Putamen (tissue), 1 donor: Measurements from ENCODE around the gene CCL18.
"Not testable (repeated sequence)": the region's sequence is repeated elsewhere in the genome, so short reads cannot be mapped to it uniquely, and the experiment has no call there.

Source experiments
- DNase-seq: peaks from one replicate; pipeline ENCODE4 v3.0.0-alpha.2; 2016; ENCODE audit warnings: low spot score

CCL18 gene

DNA sequence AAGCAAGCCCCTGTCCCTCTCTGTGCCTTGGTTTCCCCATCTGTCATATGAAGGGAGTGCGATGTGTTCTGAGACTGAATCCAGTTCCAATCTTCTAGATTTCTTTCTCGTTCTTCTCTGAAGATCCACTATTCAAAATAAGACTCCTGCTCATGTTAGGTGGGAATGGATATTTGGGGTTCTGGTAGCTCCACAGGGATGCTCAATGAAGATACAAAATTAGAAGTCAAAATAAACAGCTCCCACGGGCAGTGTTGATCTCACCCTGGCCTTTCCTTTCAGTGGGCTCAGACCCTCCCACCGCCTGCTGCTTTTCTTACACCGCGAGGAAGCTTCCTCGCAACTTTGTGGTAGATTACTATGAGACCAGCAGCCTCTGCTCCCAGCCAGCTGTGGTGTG lies 40.2 kb downstream of the CCL18 start:
- DNase-seq: not testable (repeated sequence)

DNA sequence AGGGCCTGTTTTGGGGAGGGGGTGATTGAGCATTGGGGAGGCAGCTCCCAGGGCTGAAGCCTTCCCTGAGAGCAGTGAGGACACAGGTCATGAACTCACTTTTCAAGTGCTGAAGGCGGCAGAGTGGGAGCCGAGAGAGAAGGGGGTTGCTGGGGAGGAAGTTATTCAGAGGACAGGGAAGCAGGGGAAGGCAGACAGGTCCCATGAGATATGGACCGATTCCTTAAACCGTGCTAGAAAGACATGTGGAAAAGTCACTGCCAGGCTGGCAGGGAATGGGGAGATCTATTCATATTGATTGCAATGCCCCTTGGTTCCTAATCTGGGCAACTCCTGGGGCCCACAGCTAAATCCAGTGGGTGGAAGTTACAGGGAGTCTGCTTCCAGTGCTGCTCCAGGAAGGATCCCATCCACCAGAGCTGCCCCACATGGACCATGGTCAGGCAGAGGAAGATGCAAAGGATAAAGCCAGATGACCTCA lies 40.7 kb downstream of the CCL18 start:
- no peak for DNase-seq

DNA sequence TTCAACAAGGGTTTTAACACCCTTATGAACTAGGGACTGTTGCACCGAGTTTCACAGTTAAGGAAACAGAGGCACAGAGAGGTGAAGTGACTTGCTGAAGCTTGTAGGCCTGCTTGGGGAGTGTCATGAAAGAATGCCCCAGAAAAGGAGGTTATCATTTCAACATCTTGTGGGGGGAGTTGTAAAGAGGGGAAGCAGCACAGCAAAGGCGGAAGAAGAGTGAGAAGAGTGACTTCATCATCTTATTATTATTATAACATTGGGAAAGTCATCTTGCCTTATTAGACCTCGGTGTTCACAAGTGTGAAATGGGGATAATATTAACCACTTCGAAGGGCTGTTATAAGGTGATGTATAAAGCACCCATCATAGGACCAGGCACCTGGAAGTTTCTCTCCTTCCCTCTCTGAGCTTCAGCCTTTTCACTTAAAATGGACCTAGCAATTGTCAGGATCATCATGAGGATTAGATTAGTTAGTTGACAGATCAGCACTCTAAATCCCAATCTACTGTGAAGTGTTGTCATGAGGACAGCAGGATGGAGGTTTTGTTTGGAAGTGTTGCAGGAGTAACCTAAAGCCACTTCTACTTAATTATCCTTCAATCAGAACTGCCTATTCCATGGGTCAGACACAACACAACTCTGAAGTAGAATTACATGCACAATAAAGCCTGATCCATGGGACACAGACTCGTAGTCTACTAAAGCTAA lies 41.9 kb downstream of the CCL18 start:
- no peak for DNase-seq

DNA sequence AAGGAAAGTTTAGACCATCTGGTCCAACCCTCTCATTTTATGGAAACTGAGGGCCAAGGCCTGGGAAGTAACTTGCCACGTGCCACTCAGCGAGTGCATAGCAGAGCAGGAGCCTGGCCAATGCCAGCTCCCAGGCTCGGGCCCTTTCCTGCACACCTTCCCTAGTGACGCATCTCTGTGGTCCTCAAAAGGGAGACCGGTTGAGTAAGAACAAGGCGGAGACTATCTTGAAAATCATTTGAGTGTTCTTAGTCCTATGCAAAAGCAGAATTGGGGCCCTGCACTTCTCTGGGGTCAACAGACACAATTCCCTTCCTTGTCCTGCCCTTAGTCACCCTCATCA lies 42.4 kb downstream of the CCL18 start:
- DNase-seq: no peak

DNA sequence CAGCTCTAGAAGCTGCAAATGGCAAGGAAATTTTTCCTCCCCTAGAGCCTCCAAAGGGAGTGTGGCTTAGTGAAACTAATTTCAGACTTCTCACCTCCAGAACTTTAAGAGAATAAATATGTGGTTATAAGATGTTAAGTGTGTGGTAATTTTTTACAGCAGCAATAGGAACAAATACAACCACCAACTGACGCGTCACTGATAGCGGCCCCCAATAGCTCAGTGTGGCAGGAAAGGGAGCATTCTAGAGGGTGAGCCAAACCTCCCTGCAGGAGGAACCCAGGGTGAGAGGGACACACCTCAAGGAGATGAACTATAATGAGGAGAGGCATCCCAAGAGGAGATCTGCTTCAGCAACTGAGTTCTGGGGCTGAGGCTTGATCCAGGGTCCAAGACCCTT lies 43.6 kb downstream of the CCL18 start:
- no peak for DNase-seq

DNA sequence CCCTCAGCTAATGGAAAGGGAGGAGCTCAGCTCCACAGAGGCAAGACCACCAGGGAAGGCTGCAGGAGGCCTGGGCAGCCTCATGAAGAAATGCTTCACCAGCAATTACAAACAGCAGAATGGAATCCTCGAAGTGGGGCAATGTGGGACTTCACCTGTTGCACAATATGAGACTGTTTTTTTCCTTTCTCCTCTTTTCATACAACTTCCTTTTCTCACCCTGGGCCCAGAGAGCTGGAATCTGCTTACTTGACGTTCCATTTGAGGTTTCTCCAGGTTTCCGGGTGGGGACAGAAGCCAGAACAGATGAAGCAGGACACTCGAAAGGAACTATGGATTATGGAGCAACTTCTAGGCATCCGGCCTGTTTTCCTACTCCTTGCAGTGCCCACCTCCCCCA lies 44.2 kb downstream of the CCL18 start:
- not testable (repeated sequence) for DNase-seq

DNA sequence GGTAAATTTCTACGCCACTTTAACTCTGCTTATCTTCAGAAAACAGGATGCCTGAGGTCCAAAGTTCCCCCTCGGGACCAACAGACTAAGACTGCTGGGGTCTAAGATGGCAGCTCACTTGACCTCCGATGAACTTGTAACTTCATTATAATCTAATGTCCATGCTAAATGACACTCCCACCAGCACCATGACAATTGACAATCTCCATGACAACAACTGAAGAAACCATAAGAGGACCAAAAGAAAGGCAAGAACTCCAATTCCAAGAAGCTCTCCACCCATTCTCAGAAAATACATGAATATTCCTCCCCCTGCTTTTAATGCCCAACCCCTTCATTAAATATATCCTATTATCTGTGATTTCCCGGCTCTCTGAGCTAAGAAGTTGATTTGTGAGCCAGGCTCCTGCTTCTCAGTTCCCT lies 47.0 kb downstream of the CCL18 start:
- DNase-seq: no peak

DNA sequence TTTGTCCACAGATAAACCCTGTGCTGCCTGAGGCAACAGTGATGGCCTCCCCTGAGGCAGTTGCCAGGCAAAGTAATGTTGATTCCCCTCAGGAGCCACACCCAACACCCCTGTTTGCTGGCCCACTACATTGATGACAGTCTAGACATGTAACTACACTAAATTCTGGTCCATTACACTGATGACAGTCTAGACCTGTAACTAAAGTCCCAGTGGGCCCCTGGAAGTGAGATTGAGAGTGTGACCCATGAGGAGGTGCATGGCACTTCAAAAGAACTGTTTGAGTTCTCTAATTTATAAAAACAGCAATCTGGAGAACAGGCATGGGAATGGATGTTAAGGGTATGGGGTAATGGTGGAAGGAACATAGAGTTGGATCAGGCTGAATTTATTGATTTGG lies 48.5 kb downstream of the CCL18 start:
- no peak for DNase-seq

DNA sequence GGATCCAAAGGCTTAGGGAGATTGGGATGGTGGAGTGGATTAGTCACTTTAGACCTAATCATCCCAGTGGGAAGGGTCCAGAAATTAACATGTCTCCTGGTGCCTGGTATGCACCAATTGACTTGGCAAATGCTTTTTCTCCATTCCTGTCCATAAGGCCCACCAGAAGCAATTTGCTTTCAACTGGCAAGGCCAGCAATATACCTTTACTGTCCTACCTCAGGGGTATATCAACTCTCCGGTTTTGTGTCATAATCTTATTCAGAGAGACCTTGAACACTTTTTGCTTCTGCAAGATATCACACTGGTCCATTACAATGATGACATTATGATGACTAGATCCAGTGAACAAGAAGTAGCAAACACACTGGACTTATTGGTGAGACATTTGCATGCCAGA lies 49.1 kb downstream of the CCL18 start:
- not testable (repeated sequence) for DNase-seq

DNA sequence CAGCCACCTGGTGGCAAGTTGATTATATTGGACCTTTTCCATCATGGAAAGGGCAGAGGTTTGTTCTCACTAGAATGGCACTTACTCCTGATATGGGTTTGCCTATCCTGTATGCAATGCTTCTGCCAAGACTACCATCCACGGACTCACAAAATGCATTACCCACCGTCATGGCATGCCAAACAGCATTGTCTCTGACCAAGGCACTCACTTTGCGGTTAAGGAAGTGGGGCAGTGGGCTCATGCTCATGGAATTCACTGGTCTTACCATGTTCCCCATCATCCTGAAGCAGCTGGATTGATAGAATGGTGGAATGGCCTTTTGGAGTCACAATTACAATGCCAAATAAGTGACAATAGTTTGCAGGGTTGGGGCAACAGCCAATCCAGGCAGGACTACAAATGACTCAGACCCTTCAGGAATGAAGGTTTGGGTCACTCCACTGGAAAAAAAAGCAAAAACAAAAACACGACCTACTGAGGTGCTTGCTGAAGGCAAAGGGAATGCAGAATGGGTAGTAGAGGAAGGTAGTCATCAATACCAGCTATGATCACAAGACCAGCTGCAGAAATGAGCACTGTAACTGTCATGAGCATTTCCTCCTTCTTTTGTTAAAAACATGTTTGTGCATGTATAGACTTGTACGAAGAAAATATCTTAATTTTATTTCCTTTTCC lies 51.0 kb downstream of the CCL18 start:
- DNase-seq: not testable (repeated sequence)

DNA sequence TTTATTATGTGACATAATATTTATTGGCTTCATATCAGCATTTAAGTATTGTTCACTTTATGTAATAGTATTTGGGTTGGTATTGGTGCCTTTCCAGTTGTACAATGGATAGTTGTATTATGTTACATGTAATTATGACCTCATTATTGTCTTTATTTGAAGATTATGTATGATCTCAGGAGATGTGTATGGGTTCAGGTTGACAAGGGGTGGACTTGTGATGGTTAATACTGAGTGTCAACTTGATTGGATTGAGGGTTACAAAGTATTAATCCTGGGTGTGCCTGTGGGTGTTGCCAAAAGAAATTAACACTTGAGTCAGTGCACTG lies 51.5 kb downstream of the CCL18 start:
- not testable (repeated sequence) for DNase-seq

DNA sequence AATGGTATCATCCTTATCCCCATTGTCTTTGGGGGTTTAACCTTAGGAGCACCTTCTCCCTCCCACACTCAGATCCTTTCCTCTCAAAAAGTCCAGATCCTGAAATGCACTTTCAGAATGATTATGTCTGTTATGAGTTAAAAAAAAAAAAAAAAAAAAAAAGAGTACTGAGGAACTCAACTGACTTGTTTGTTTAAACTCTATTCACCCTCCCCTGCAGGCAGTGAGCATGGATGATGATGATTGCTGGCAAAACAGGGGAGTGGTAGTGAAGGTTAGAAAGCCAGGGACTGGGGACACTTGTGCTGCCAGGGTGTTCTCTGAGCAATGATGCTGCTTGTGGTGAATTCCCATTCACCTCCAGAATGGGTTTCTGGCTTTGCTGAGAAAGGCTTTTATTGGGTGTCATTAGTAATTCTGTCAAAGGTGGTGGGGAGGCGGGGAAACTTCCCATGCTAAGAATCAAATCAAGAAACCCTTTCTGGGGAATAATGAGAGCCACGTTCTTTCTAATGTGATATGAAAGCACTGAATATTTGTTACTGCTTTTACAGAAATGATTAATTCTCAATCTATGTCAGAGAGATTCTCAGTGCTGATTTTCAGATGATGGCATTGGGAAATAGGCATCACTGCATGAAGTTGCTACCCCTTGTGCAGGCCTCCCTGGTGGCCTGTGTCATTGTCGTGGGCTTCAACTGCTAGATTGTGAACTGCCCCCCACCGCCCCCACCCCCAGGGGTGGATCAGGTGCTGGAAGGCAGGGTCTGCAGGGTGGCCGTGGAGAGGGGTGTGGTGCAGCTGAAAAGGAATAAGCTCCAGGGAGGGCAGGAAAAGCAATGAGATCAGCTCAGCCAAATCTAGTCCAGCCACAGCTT lies 53.7 kb downstream of the CCL18 start:
- DNase-seq: no peak

DNA sequence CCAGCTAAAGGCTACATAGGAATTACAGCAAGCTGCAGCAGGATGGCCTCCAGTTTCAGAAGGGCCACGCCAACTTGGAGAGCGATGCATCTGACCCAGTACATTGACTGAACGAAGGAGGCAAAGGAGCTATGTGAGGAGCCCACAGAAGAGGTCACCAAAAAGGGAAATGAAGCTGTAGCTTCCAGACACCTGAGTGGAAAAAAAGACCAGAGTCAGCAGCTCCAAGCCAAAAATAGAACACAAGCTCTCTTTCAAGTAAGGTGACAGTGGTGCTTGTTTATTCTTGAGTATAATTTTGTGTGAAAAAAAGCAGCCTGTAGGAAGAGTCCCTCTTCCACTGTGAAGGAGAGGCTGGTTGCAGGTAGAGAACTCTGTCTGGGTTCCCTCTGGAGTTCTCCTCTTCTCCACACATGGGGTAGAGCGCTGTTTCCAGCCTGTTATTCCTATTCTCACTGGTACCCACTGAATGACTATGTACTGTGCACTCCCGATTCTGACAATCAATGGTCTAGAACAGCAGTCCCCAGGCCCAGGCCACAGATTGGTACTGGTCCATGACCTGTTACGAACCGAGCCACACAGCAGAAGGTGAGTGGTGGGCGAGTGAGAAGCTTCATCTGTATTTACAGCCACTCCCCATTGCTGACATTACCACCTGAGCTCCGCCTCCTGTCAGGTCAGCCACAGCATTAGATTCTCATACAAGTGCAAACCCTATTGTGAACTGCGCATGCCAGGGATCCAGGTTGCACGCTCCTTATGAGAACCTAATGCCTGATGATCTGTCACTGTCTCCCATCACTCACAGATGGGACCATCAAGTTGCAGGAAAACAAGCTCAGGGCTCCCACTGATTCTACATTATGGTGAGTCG lies 54.6 kb downstream of the CCL18 start:
- DNase-seq: no peak

DNA sequence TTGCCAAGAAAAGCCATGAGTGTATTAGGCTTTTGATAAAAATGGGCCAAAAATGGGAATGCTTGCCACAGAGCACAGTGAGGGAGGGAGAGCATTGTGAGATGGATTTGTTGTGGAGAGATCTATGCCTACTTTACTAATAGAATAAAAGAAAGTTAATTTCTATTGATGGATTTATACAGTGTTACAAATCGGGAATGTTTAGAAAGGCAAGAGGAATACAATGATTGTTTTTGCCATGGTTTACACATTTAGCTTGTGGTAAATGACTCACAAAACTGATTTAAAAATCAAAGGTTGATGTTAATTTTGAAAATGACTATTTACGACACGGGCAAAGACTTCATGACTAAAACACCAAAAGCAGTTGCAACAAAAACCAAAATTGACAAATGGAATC lies 56.1 kb downstream of the CCL18 start:
- DNase-seq: no peak

DNA sequence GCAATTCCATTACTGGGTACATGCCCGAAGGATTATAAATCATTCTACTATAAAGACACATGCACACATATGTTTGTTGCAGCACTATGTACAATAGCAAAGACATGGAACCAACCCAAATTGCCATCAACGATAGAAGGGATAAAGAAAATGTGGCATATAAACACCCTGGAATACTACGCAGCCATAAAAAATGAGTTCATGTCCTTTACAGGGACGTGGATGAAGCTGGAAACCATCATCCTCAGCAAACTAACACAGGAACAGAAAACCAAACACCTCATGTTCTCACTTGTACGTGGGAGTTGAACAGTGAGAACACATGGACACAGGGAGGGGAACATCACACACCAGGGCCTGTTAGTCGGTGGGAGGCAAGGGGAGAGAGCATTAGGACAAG lies 57.0 kb downstream of the CCL18 start:
- DNase-seq: not testable (repeated sequence)
